D721Med (cell line): ENCODE data around the gene PRMT3.

Experiments used
- DNase-seq: peaks from one replicate; pipeline ENCODE4 v3.0.0; 2011; ENCODE audit warnings: low spot score; ENCODE audit not compliant: insufficient read length
- FAIRE-seq: peaks from 2 replicates; lab custom pipeline; 2011; peaks lifted over from hg19 to GRCh38; lab: Jason Lieb, UNC
- CTCF ChIP-seq: IDR thresholded peaks from 2 replicates; pipeline ENCODE4 v1.5.1; 2012; ENCODE audit warnings: mild to moderate bottlenecking, control low read depth; ENCODE audit not compliant: insufficient read depth; ENCODE audit errors: missing control alignments

The PRMT3 gene

DNA sequence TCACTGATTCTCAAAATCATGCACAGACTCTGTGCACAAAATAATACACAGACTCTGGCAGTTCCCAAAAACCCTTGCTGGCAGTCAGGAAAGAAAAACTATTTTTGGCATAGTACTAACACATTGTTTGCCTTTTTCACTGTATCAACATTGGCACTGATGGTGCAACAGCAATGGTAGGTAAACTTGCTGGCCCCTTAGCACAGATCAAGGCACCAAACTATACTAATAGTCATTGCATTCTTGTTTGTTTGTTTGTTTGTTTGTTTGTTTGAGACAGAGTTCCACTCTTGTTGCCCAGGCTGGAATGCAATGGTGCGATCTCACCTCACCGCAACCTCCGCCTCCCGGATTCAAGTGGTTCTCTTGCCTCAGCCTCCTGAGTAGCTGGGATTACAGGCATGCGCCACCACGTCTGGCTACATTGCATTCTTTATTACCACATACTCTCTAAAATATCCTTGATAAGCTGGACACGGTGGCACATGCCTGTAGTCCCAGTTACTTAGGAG is 130.9 kb downstream of the PRMT3 start:
- no peak for TF ChIP-seq CTCF
- no peak for DNase-seq
- no peak for FAIRE-seq

DNA sequence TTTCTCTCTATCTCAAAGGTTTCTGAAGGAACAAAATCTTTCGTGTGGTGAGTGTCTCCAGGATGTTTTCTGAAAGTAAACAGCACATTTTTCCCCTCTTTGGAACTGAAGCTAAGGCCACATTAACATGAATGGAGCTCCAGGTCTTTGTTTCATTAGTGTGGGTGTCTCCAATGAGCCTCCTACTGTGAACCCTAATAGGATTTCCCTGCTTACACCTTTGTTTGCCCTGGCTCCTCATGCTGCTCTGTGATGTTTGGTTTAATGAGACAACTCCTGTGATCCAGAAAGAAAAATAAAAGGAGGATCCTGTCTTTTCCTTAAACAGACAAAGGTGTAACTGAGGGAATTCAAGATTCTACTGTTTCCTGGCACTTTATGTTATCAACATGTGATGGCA is 135.0 kb downstream of the PRMT3 start:
- no peak for TF ChIP-seq CTCF
- FAIRE-seq (no peak), DNase-seq (no peak)

- DNase-seq, result no peak
- no peak for TF ChIP-seq CTCF
- FAIRE-seq, result no peak
Measured at GRCh38 chr11:20529757-20530156, 142.2 kb downstream of the PRMT3 start.

DNA sequence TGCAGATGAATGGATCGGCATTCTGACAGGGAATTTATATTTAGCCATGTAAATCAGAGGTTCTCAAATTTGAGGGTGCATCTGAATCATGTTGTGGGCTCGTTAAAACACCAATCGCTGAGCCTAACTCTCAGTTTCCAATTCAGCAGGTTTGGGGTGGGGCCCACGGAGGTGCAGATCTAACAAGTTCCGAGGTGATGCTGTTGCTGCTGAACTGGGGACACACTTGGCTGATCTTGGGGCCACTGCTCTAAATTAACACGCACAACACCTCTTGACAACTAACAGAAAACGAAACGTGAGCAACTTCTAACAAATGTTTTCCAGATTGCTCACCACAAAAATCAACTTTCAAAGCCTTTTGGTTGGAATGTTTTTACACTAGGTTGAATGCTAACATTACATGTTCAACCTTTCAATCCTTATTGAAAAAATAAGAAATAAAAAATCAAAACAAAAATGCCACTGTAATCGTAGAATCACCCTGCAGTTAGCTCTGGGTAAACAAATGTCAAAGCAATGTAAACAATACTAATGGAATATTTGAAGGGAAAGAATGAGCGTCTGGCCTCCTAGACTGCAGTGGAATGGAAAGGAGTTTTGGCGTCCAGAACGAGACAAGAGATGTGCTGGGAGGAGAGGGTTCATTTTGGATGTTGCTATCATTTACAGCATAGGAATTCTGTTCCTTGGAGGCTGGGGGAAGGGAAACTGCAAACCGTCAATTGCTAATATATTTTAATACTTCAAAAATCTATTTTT is 143.6 kb downstream of the PRMT3 start:
- FAIRE-seq, result no peak
- DNase-seq, result no peak
- TF ChIP-seq CTCF, result no peak

GRCh38 chr11:20535271-20535881 is 147.9 kb downstream of the PRMT3 start:
- DNase-seq (no peak), FAIRE-seq (no peak)
- no peak for TF ChIP-seq CTCF

DNA sequence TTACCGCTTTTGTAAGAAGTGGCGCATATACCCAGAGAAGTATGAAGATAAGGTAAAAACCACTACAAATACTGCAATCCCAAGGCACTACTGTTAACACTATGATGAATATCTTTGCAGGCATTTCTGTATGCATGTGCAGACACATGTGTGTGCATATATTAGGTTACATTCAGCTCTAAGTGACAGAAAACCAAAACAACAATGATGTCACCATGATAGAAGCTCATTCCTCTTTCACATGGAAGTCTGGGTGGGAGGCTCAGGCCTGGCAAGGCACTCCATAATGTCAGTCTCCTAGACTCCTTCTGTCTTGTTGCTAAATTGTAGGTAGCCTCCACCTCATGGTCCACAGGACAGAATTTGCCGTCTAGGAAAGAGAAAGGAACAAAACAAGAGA is 148.8 kb downstream of the PRMT3 start:
- TF ChIP-seq CTCF, result no peak
- no peak for DNase-seq
- FAIRE-seq, result no peak

DNA sequence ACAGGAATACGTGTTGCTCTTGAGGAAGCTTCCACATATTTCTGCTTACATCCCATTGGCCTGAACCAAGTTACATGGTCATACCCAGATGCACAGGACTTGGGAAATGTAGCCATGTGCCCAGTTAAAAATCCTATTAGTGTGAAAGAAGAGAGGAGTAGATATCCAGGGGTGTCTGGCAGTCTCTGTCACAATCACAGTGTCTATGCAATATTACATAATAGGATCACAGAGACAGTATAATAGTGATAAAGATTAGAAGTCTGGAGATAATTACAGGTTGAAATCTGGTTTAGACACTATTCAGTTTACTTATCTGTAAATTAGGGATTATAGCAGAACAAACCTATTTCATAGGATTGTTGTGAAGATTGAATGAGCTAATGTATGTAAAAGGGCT is 149.3 kb downstream of the PRMT3 start:
- no peak for TF ChIP-seq CTCF
- DNase-seq (no peak), FAIRE-seq (peak; percentile 97)
